Measurements from ENCODE around the gene TSC1. TPM values are rescaled to one million over a fixed set of nuclear protein-coding genes. Genes with fewer than 3 reads are reported as not detected.
A peak's percentile ranks its signal among the peaks of the same experiment; 100 is the strongest.

The TSC1 gene
- total RNA-seq, 1 experiment from 2014 or later: 19.3 TPM

GRCh38 chr9:132862533-132862932 is 81.9 kb downstream of the TSC1 start:
- H3K36me3 ChIP-seq (ENCODE audit: low read depth, low read length): no peaks in the 10 kb centered on the region
- no peaks in the 10 kb centered on the region for H3K27me3 ChIP-seq (ENCODE audit: low read length)
- no peaks in the 10 kb centered on the region for H3K79me2 ChIP-seq (ENCODE audit: low read length)
- H3K9me3 ChIP-seq (ENCODE audit: low read length): no peaks in the 10 kb centered on the region
- no peak overlapping the region for H3K9ac ChIP-seq (ENCODE audit: low read length)
- no peak for TF ChIP-seq EZH2 (IDR thresholded peaks at IDR 0.05; ENCODE audit: low read length, unreplicated experiment)
- no peak for TF ChIP-seq EZH2phosphoT487 (IDR thresholded peaks at IDR 0.05; ENCODE audit: borderline replicate concordance, low read length)
- TF ChIP-seq, protein P1, sequence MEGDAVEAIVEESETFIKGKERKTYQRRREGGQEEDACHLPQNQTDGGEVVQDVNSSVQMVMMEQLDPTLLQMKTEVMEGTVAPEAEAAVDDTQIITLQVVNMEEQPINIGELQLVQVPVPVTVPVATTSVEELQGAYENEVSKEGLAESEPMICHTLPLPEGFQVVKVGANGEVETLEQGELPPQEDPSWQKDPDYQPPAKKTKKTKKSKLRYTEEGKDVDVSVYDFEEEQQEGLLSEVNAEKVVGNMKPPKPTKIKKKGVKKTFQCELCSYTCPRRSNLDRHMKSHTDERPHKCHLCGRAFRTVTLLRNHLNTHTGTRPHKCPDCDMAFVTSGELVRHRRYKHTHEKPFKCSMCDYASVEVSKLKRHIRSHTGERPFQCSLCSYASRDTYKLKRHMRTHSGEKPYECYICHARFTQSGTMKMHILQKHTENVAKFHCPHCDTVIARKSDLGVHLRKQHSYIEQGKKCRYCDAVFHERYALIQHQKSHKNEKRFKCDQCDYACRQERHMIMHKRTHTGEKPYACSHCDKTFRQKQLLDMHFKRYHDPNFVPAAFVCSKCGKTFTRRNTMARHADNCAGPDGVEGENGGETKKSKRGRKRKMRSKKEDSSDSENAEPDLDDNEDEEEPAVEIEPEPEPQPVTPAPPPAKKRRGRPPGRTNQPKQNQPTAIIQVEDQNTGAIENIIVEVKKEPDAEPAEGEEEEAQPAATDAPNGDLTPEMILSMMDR (conservative IDR thresholded peaks at IDR 0.05; ENCODE audit: low read depth, low read length): no peak
- no peaks in the 10 kb centered on the region for H4K20me1 ChIP-seq (ENCODE audit: low read length)
- H2AFZ ChIP-seq (ENCODE audit: low read length): no peak overlapping the region
- no TSS peak for BruUV-seq (replicated peaks)
- no peak overlapping the region for H3K4me3 ChIP-seq (ENCODE audit: low read length)
- H3F3A ChIP-seq (ENCODE audit: low read length, unreplicated experiment): no peaks in the 10 kb centered on the region
- DNase-seq: no peak
- H3K27ac ChIP-seq (ENCODE audit: low read length): no peak overlapping the region
- POLR2A ChIA-PET (ENCODE audit: unreplicated experiment): no interaction called here
- H3K4me1 ChIP-seq (ENCODE audit: insufficient read depth, low read length): no peaks in the 10 kb centered on the region
- no peak for ATAC-seq
- no peaks in the 10 kb centered on the region for H3K9me2 ChIP-seq (replicated peaks; ENCODE audit: low read length)
- intact Hi-C loops (cut with micrococcal nuclease): no loop called here
- CTCF ChIA-PET: no interaction called here
- no peak overlapping the region for H3K4me2 ChIP-seq (ENCODE audit: low read length)

- BruUV-seq (replicated peaks): no TSS peak
- POLR2A ChIA-PET (ENCODE audit: unreplicated experiment): no interaction called here
Measured at GRCh38 chr9:132861666-132862065, 82.8 kb downstream of the TSC1 start.

DNA sequence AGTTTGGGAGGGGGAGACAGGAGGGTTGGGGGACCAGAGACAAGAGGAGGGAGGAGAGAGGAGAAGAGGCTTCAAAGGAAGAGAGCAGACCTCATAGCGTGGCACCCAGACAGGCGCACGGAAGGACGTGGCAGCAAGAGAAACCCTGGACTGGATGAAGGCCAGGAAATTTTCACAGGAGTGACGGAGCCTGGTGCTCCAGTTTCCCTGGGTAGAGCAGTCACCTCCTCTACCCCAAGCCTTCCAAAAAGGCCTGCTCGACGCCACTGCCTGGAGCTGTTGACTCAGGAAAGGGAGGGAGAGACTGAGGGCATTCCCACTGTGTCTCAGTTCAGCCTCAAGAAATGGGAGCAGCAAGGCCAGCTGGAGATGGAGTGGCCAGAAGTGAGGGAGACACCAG is 85.7 kb downstream of the TSC1 start:
- no peaks in the 10 kb centered on the region for H3F3A ChIP-seq (ENCODE audit: low read length, unreplicated experiment)
- intact Hi-C loops (cut with micrococcal nuclease): no loop called here
- no peaks in the 10 kb centered on the region for H3K9me3 ChIP-seq (ENCODE audit: low read length)
- TF ChIP-seq EZH2 (IDR thresholded peaks at IDR 0.05; ENCODE audit: low read length, unreplicated experiment) (no peak), EZH2phosphoT487 (IDR thresholded peaks at IDR 0.05; ENCODE audit: borderline replicate concordance, low read length) (no peak)
- TF ChIP-seq, protein P1 (conservative IDR thresholded peaks at IDR 0.05; ENCODE audit: low read depth, low read length): no peak
- no TSS peak for BruUV-seq (replicated peaks)
- DNase-seq (peak; percentile 11), ATAC-seq (no peak)
- ChIA-PET POLR2A (ENCODE audit: unreplicated experiment) (no interaction called here), CTCF (no interaction called here)
- no peaks in the 10 kb centered on the region for H3K27me3 ChIP-seq (ENCODE audit: low read length)
- H3K36me3 ChIP-seq (ENCODE audit: low read depth, low read length): no peaks in the 10 kb centered on the region
- no peak overlapping the region for H3K4me2 ChIP-seq (ENCODE audit: low read length)
- no peaks in the 10 kb centered on the region for H3K79me2 ChIP-seq (ENCODE audit: low read length)
- no peaks in the 10 kb centered on the region for H3K4me1 ChIP-seq (ENCODE audit: insufficient read depth, low read length)
- H4K20me1 ChIP-seq (ENCODE audit: low read length): no peaks in the 10 kb centered on the region
- no peak overlapping the region for H3K27ac ChIP-seq (ENCODE audit: low read length)
- no peak overlapping the region for H3K4me3 ChIP-seq (ENCODE audit: low read length)
- no peaks in the 10 kb centered on the region for H3K9me2 ChIP-seq (replicated peaks; ENCODE audit: low read length)
- H2AFZ ChIP-seq (ENCODE audit: low read length): no peak overlapping the region
- no peak overlapping the region for H3K9ac ChIP-seq (ENCODE audit: low read length)

More at GRCh38 chr9:132861666-132862065, 82.8 kb downstream of the TSC1 start:
- H3K4me2 ChIP-seq (ENCODE audit: low read length): no peak overlapping the region
- intact Hi-C loops (cut with micrococcal nuclease): no loop called here
- no peaks in the 10 kb centered on the region for H4K20me1 ChIP-seq (ENCODE audit: low read length)
- no peaks in the 10 kb centered on the region for H3K9me3 ChIP-seq (ENCODE audit: low read length)
- H2AFZ ChIP-seq (ENCODE audit: low read length): no peak overlapping the region
- no peak overlapping the region for H3K9ac ChIP-seq (ENCODE audit: low read length)
- CTCF ChIA-PET: no interaction called here
- ATAC-seq (no peak), DNase-seq (no peak)
- H3K4me3 ChIP-seq (ENCODE audit: low read length): no peak overlapping the region
- no peaks in the 10 kb centered on the region for H3F3A ChIP-seq (ENCODE audit: low read length, unreplicated experiment)
- no peaks in the 10 kb centered on the region for H3K79me2 ChIP-seq (ENCODE audit: low read length)
- H3K36me3 ChIP-seq (ENCODE audit: low read depth, low read length): no peaks in the 10 kb centered on the region
- H3K27me3 ChIP-seq (ENCODE audit: low read length): no peaks in the 10 kb centered on the region
- H3K4me1 ChIP-seq (ENCODE audit: insufficient read depth, low read length): no peaks in the 10 kb centered on the region
- H3K27ac ChIP-seq (ENCODE audit: low read length): no peak overlapping the region
- no peaks in the 10 kb centered on the region for H3K9me2 ChIP-seq (replicated peaks; ENCODE audit: low read length)
- TF ChIP-seq, protein P1 (conservative IDR thresholded peaks at IDR 0.05; ENCODE audit: low read depth, low read length): no peak
- TF ChIP-seq EZH2phosphoT487 (IDR thresholded peaks at IDR 0.05; ENCODE audit: borderline replicate concordance, low read length): no peak
- no peak for TF ChIP-seq EZH2 (IDR thresholded peaks at IDR 0.05; ENCODE audit: low read length, unreplicated experiment)

Data from PC-3 (cell line).